Prostate gland (tissue), 2 donors: Measurements from ENCODE around the gene MED12L. TPM values are rescaled to one million over a fixed set of nuclear protein-coding genes. Genes with fewer than 3 reads are reported as not detected.
A peak's percentile ranks its signal among the peaks of the same experiment; 100 is the strongest.

ENCODE experiments used
- DNase-seq: peaks from one replicate; pipeline ENCODE4 v3.0.0-alpha.2; 2019; ENCODE audit warnings: low spot score
- H3K27ac ChIP-seq, 2 donors: fragments of 200-600 bp; sonication (generic); 2 replicates each; pipeline ENCODE4 v1.5.1; 2017 to 2019
- H3K27me3 ChIP-seq: fragments of 200-600 bp; sonication (generic); replicated peaks from 2 replicates; pipeline ENCODE4 v1.5.1; 2019; ENCODE audit not compliant: insufficient read depth
- H3K36me3 ChIP-seq, 2 donors: fragments of 200-600 bp; sonication (generic); 1 replicate in 1 of 2; 2 replicates in 1 of 2; pipeline versions ENCODE4 v1.5.1 to v1.8.1; 2017 to 2019
- H3K4me1 ChIP-seq: fragments of 200-600 bp; sonication (generic); replicated peaks from 2 replicates; pipeline ENCODE4 v1.5.1; 2019
- H3K4me3 ChIP-seq, 2 donors: fragments of 200-600 bp; sonication (generic); 2 replicates each; pipeline ENCODE4 v1.5.1; 2017 to 2019
- H3K9me3 ChIP-seq: fragments of 200-600 bp; sonication (generic); 2 replicates; pipeline ENCODE4 v1.5.1; 2017
- POLR2A ChIP-seq: fragments of 450-650 bp; IDR thresholded peaks from one replicate; pipeline ENCODE4 v1.6.1; 2016; ENCODE audit warnings: antibody characterized with exemption, mild to moderate bottlenecking
- POLR2AphosphoS5 ChIP-seq: sonication (generic); formaldehyde crosslinking; IDR thresholded peaks from one replicate; pipeline ENCODE4 v1.6.1; 2017; ENCODE audit warnings: antibody characterized with exemption
- WGBS: methylation state at CpG from one replicate; pipeline ENCODE4 v1.1.5; 2018; 5-methylcytosine and 5-hydroxymethylcytosine counted together
- intact Hi-C: fragments of 100-400 bp; cut with DNase I; formaldehyde crosslinking; loops from one replicate; pipeline ENCODE4 v1.14.2; 2022
- total RNA-seq, 2 donors: library from RNA; depleted of rRNA; stranded (reverse); fragments of >200 nt; gene quantifications; one replicate each; pipeline ENCODE4 v1.1.0, GENCODE V29; 2016
- TF ChIP-seq, protein P1 (sequence below), 4 experiments: fragments of 200-600 bp in 2 of 4; fragments of 450-650 bp in 2 of 4; sonication (generic) in 2 of 4; IDR thresholded peaks; 1 replicate in 3 of 4; 2 replicates in 1 of 4; pipeline ENCODE4 v1.5.1; 2016 to 2019; ENCODE audit warnings: antibody characterized with exemption in 4 of 4, mild to moderate bottlenecking in 2 of 4, moderate library complexity in 2 of 4

Gene MED12L
- total RNA-seq, 2 donors from 2014 or later = 3.6 to 4.3 TPM

DNA sequence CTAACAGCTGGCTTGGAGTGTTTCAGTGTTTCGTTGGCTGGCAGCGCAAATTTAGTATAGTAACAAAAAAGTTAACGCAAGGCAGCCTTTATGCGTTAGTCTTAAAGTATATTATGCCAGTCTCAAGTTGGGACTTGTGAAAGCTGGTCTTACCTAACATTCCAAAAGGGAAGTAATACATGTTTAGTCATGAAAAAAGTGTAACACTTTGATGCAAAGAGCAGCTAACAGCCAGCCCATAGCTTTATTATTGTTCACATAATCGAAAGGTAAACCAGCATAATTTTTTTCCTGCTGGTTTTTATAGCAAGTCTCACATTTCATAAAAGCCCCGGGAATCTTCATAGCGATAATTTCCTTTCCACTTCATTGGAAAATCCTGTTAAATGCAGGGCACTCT is 233.5 kb downstream of the MED12L start:
- TF ChIP-seq, protein P1, sequence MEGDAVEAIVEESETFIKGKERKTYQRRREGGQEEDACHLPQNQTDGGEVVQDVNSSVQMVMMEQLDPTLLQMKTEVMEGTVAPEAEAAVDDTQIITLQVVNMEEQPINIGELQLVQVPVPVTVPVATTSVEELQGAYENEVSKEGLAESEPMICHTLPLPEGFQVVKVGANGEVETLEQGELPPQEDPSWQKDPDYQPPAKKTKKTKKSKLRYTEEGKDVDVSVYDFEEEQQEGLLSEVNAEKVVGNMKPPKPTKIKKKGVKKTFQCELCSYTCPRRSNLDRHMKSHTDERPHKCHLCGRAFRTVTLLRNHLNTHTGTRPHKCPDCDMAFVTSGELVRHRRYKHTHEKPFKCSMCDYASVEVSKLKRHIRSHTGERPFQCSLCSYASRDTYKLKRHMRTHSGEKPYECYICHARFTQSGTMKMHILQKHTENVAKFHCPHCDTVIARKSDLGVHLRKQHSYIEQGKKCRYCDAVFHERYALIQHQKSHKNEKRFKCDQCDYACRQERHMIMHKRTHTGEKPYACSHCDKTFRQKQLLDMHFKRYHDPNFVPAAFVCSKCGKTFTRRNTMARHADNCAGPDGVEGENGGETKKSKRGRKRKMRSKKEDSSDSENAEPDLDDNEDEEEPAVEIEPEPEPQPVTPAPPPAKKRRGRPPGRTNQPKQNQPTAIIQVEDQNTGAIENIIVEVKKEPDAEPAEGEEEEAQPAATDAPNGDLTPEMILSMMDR (IDR thresholded peaks at IDR 0.05) = no peak
- no peak for TF ChIP-seq POLR2A
- TF ChIP-seq POLR2AphosphoS5 = peak; percentile 45
- H3K9me3 ChIP-seq = no peaks in the 10 kb centered on the region
- no peak overlapping the region for H3K4me3 ChIP-seq
- intact Hi-C loops = no loop called here
- H3K27me3 ChIP-seq = no peaks in the 10 kb centered on the region
- DNase-seq = peak; percentile 42
- no peaks in the 10 kb centered on the region for H3K36me3 ChIP-seq
- peak overlapping the region in 1 of 2 donors; percentile 10 for H3K27ac ChIP-seq
- 43% methylated on average over 7 of the region's 7 CpGs for WGBS
- no peaks in the 10 kb centered on the region for H3K4me1 ChIP-seq

DNA sequence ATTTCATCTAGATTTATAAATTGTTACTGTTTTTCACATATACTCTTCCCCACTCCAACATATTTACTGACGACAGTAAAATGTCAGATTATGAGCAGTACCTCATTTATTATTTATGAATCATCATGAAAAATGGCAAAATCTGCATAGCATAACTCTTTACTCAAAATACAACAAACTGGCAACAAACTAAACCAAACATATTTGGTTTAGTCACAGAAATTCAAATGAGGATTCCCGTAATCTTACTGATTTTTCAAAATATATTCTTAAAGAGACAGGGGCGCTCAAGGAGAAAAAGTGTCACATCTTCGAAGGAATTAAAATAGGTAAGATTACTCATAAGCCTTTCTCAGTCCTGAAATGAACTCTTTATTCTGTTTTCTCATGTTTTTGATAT is 234.2 kb downstream of the MED12L start:
- H3K4me3 ChIP-seq = no peak overlapping the region
- intact Hi-C loops = no loop called here

DNA sequence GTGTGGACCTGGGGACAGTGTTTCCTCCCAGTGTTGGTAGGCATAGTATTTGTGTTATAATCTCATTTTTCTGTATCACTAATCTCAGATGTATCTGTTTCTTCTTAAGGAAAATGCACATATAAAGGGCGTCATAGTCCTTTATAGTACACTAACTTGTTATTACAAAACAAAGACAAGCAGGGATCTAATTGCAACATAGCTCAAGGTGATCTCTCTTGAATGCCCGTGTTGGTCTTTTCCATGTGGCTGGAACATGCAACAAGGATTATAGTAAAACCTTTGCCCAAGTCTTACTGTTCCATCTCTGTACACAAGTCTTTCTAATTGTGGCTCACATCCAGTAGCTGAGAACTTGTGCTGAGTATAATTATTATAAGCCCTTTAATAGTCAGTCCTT is 234.7 kb downstream of the MED12L start:
- TF ChIP-seq POLR2A = no peak
- no peak for TF ChIP-seq POLR2AphosphoS5
- TF ChIP-seq, protein P1 (IDR thresholded peaks at IDR 0.05) = no peak
- Histone ChIP-seq H3K9me3 (no peaks in the 10 kb centered on the region), H3K4me1 (no peaks in the 10 kb centered on the region), H3K36me3 (no peaks in the 10 kb centered on the region), H3K27ac (no peak overlapping the region), H3K4me3 (no peak overlapping the region), H3K27me3 (no peaks in the 10 kb centered on the region)
- intact Hi-C loops = no loop called here
- no peak for DNase-seq
- WGBS = 57% methylated on average over 2 of the region's 2 CpGs

More for the DNA sequence above, 234.2 kb downstream of the MED12L start:
- 58% methylated on average over 4 of the region's 4 CpGs for WGBS
- H3K4me1 ChIP-seq = no peaks in the 10 kb centered on the region
- DNase-seq = no peak
- TF ChIP-seq, protein P1 (IDR thresholded peaks at IDR 0.05) = no peak
- no peak for TF ChIP-seq POLR2A
- no peak for TF ChIP-seq POLR2AphosphoS5
- no peaks in the 10 kb centered on the region for H3K9me3 ChIP-seq
- H3K36me3 ChIP-seq = no peaks in the 10 kb centered on the region
- no peaks in the 10 kb centered on the region for H3K27me3 ChIP-seq
- H3K27ac ChIP-seq = peak overlapping the region in 1 of 2 donors; percentile 5

DNA sequence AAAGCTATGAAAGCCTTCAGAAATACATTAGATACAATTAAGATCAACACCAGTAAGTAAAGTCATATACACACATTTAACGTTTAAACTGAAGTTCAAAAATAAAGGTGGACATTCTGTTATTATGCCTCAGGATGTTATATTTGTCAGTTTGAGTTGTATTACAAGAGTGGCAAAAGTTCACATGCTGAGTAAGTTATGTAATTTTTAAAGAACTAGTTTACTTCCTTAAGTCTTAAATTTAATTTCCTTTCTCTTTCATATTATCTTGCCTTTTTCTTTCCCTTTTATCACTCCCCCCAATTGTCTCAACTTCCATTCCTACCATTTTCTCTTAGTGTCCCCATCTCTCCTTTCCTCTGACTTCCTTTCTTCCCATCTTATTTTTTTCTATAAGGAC is 236.1 kb downstream of the MED12L start:
- intact Hi-C loops = no loop called here
- no peaks in the 10 kb centered on the region for H3K36me3 ChIP-seq
- H3K27ac ChIP-seq = no peak overlapping the region
- DNase-seq = no peak
- H3K4me1 ChIP-seq = no peaks in the 10 kb centered on the region
- no peaks in the 10 kb centered on the region for H3K9me3 ChIP-seq
- H3K27me3 ChIP-seq = no peaks in the 10 kb centered on the region
- TF ChIP-seq POLR2AphosphoS5 (no peak), POLR2A (no peak)
- TF ChIP-seq, protein P1 (IDR thresholded peaks at IDR 0.05) = no peak
- 33% methylated on average over 1 of the region's 1 CpG for WGBS
- no peak overlapping the region for H3K4me3 ChIP-seq

DNA sequence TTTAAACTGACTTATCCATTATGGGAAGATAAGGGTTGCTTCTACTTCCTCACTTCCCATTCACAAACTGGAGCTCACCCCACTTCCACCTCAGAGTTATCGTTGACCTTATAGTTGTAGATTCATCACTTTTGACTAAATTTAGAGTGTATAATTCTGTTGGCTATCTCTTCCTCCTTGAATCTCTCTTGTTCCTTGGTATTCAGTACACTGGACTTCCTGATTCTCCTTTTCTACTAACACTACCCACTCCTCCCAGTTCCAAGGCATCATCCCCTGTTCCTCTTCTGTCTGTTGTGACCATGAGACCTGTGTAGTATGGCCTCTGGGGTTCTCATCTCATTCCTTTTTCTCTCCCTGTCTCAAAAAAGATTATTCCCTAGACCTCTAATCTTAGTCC is 237.0 kb downstream of the MED12L start:
- Histone ChIP-seq H3K27me3 (no peaks in the 10 kb centered on the region), H3K4me1 (no peaks in the 10 kb centered on the region), H3K9me3 (no peaks in the 10 kb centered on the region), H3K27ac (no peak overlapping the region), H3K36me3 (no peaks in the 10 kb centered on the region), H3K4me3 (no peak overlapping the region)
- TF ChIP-seq, protein P1 (IDR thresholded peaks at IDR 0.05) = no peak
- no peak for TF ChIP-seq POLR2A
- TF ChIP-seq POLR2AphosphoS5 = no peak
- intact Hi-C loops = no loop called here
- no peak for DNase-seq
- 90% methylated on average over 1 of the region's 1 CpG for WGBS
